ENCODE data around the gene KCNN1. TPM values are rescaled to one million over a fixed set of nuclear protein-coding genes. Genes with fewer than 3 reads are reported as not detected.

KCNN1 gene
- total RNA-seq, 1 experiment from 2014 or later: 0.90 TPM

DNA sequence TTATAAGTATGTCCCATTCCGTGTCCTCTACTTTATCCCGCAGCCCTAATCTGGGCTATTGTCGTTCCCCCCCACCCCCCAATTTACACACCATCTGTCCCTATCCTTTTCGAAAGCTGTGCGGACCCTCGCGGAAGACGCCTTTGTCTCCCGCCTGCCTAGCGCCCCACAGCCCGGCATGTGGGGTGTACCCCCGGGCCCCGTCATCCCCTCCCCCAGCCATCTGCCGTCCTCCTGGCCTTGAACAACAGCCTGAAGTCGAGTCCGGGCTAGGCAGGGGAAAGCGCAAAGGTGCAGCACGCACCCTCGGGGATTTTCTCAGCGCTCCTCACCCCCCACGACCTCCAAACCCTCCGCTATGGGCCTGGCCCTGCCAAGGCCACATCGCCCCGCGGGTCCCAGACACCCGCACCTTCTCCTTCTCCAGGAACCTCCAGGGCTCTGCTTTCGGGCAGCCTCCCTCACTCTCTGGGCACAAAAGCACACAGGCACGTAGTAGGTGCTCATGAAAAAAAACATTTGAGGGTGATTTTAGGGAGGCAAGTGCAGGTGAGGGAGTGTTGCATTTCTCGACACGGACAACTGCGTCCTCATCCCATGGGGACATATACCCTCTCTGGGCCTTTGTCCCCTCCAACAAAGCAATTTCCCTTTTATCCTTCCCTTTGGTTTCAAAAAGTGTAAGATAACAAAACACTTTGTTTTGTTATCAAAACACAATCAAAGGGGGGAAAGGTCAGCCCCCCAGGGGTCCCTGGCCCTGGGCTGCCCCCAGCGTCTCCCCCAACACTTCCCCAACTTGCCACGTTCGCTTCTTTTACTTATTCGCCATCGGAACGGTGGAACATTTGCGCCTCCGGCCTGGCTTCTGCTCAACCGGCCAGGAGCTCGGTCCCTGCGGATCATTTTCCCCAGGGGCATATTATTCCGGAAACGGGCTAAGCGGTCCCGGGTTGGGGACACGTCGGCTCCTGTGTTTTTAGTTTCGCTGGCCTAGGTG, 17.7 kb upstream of the KCNN1 start:
- ATAC-seq: no peak
- Histone ChIP-seq H3K36me3 (ENCODE audit: control insufficient read depth, insufficient read depth, low read length) (no peaks in the 10 kb centered on the region), H3K9me3 (ENCODE audit: control insufficient read depth, insufficient read depth, low read depth, low read length) (no peaks in the 10 kb centered on the region), H3K4me1 (ENCODE audit: control insufficient read depth, insufficient read depth, low read length) (peaks cover 19% of the 10 kb centered on the region), H3K4me3 (ENCODE audit: low read depth in 2 of 2, low read length in 2 of 2) (peak overlapping the region in 1 of 2 experiments; percentile 34; a peak in 2 of 4 replicates), H3K27me3 (ENCODE audit: control insufficient read depth, insufficient read depth, low read length) (no peaks in the 10 kb centered on the region; the same call in 1 of the 2 replicates), H3K27ac (ENCODE audit: low read length) (no peak overlapping the region)
- no peak for DNase-seq (ENCODE audit: low read depth, low spot score)
- in situ Hi-C loops (cut with HindIII; ENCODE audit: low pct_unique_long_range_greater_than_20kb, low sequenced_read_pairs) (no loop called here), intact Hi-C loops (cut with micrococcal nuclease; ENCODE audit: unreplicated experiment) (no loop called here)
- ChIA-PET CTCF (interaction anchor here (0.7 to 1.2 kb wide), 4 partner anchors 10 to 90 kb away, joined by 3 to 8 read pairs (median 4); no protein-coding TSS in a partner anchor), POLR2A (no interaction called here)
- no peak for TF ChIP-seq TCF7L2 (IDR thresholded peaks at IDR 0.05; ENCODE audit: low read depth, low read length)
- no peak for TF ChIP-seq SIN3A (IDR thresholded peaks at IDR 0.05; ENCODE audit: borderline replicate concordance, insufficient read depth, low read depth, low read length)
- TF ChIP-seq, protein P1, sequence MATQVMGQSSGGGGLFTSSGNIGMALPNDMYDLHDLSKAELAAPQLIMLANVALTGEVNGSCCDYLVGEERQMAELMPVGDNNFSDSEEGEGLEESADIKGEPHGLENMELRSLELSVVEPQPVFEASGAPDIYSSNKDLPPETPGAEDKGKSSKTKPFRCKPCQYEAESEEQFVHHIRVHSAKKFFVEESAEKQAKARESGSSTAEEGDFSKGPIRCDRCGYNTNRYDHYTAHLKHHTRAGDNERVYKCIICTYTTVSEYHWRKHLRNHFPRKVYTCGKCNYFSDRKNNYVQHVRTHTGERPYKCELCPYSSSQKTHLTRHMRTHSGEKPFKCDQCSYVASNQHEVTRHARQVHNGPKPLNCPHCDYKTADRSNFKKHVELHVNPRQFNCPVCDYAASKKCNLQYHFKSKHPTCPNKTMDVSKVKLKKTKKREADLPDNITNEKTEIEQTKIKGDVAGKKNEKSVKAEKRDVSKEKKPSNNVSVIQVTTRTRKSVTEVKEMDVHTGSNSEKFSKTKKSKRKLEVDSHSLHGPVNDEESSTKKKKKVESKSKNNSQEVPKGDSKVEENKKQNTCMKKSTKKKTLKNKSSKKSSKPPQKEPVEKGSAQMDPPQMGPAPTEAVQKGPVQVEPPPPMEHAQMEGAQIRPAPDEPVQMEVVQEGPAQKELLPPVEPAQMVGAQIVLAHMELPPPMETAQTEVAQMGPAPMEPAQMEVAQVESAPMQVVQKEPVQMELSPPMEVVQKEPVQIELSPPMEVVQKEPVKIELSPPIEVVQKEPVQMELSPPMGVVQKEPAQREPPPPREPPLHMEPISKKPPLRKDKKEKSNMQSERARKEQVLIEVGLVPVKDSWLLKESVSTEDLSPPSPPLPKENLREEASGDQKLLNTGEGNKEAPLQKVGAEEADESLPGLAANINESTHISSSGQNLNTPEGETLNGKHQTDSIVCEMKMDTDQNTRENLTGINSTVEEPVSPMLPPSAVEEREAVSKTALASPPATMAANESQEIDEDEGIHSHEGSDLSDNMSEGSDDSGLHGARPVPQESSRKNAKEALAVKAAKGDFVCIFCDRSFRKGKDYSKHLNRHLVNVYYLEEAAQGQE (IDR thresholded peaks at IDR 0.05; ENCODE audit: insufficient read depth in 1 of 2, low read depth in 2 of 2, low read length in 1 of 2): no peak
- no peak for TF ChIP-seq POLR2AphosphoS5 (IDR thresholded peaks at IDR 0.05; ENCODE audit: low read depth, low read length)
- TF ChIP-seq CTCF (IDR thresholded peaks at IDR 0.05): no peak
- BruUV-seq (replicated peaks): no TSS peak

DNA sequence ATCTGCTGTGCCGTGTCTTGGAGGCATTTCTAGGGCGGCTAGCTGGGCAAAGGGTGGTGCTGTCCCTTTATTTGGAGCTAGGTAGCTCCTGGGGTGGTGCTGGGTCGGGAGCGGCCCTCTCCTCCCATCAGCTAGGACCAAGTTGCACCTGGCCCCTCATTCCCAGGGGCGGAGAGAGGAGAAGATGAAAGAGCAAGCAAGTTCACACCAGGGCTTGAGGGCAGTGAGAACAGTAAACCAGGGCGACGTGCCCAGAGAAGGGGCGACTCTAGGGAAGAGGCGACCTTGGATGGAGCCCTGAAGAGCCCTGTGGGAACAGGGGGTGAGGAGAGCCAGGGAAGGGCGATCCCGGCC, 17.0 kb upstream of the KCNN1 start:
- no peaks in the 10 kb centered on the region; the same call in 1 of the 2 replicates for H3K27me3 ChIP-seq (ENCODE audit: control insufficient read depth, insufficient read depth, low read length)
- peak overlapping the region; percentile 21 to 53 for H3K4me3 ChIP-seq (ENCODE audit: low read depth in 2 of 2, low read length in 2 of 2)
- ATAC-seq: no peak
- no peaks in the 10 kb centered on the region for H3K36me3 ChIP-seq (ENCODE audit: control insufficient read depth, insufficient read depth, low read length)
- H3K27ac ChIP-seq (ENCODE audit: low read length): no peak overlapping the region
- TF ChIP-seq SIN3A (IDR thresholded peaks at IDR 0.05; ENCODE audit: borderline replicate concordance, insufficient read depth, low read depth, low read length) (no peak), TCF7L2 (IDR thresholded peaks at IDR 0.05; ENCODE audit: low read depth, low read length) (no peak), POLR2AphosphoS5 (IDR thresholded peaks at IDR 0.05; ENCODE audit: low read depth, low read length) (no peak), CTCF (IDR thresholded peaks at IDR 0.05) (no peak)
- TF ChIP-seq, protein P1 (IDR thresholded peaks at IDR 0.05; ENCODE audit: insufficient read depth in 1 of 2, low read depth in 2 of 2, low read length in 1 of 2): no peak
- H3K4me1 ChIP-seq (ENCODE audit: control insufficient read depth, insufficient read depth, low read length): peaks cover 19% of the 10 kb centered on the region
- ChIA-PET CTCF (interaction anchor here (0.7 to 0.8 kb wide), 2 partner anchors 11 to 12 kb away, joined by 3 to 8 read pairs; no protein-coding TSS in a partner anchor), POLR2A (no interaction called here)
- intact Hi-C loops (cut with micrococcal nuclease; ENCODE audit: unreplicated experiment): no loop called here
- BruUV-seq (replicated peaks): no TSS peak
- no peak for DNase-seq (ENCODE audit: low read depth, low spot score)
- no peaks in the 10 kb centered on the region for H3K9me3 ChIP-seq (ENCODE audit: control insufficient read depth, insufficient read depth, low read depth, low read length)
- in situ Hi-C loops (cut with HindIII; ENCODE audit: low pct_unique_long_range_greater_than_20kb, low sequenced_read_pairs): no loop called here

All from Panc1 (cell line).